Measurements from ENCODE around the gene FUT8.

DNA sequence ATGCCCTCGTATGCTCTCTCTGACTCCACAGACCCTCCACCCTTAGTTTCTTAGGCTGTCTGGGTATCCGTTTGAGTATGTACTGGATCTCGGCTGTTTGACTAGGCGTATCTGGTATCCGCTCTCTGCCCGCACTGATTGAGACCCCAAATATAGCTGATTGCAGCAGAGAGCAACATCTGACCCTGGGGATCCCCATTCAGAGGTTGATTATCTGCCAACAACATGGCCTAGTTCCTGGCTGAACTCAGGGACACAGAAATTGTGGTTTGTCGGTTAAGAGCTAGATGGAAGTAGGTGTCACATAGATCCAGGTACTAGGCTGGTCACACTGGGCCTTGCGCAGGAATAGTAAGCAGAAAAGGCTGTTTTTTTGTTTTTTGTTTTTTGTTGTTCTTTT lies 359.9 kb downstream of the FUT8 start:
- TF ChIP-seq NRF1 (IDR thresholded peaks at IDR 0.05; ENCODE audit: low read depth, low read length) (no peak), TAF1 (IDR thresholded peaks at IDR 0.05; ENCODE audit: borderline replicate concordance, low read depth, low read length) (no peak), YY1 (IDR thresholded peaks at IDR 0.05; ENCODE audit: low read depth) (no peak), CHD2 (IDR thresholded peaks at IDR 0.05; ENCODE audit: low read length, partially characterized antibody) (no peak), POLR2AphosphoS5 (IDR thresholded peaks at IDR 0.05; ENCODE audit: low read depth, low read length) (no peak), MXI1 (IDR thresholded peaks at IDR 0.05; ENCODE audit: low read depth, low read length) (no peak)
- TF ChIP-seq, protein P1, sequence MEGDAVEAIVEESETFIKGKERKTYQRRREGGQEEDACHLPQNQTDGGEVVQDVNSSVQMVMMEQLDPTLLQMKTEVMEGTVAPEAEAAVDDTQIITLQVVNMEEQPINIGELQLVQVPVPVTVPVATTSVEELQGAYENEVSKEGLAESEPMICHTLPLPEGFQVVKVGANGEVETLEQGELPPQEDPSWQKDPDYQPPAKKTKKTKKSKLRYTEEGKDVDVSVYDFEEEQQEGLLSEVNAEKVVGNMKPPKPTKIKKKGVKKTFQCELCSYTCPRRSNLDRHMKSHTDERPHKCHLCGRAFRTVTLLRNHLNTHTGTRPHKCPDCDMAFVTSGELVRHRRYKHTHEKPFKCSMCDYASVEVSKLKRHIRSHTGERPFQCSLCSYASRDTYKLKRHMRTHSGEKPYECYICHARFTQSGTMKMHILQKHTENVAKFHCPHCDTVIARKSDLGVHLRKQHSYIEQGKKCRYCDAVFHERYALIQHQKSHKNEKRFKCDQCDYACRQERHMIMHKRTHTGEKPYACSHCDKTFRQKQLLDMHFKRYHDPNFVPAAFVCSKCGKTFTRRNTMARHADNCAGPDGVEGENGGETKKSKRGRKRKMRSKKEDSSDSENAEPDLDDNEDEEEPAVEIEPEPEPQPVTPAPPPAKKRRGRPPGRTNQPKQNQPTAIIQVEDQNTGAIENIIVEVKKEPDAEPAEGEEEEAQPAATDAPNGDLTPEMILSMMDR (IDR thresholded peaks at IDR 0.05), result no peak
- TF ChIP-seq, protein P2, sequence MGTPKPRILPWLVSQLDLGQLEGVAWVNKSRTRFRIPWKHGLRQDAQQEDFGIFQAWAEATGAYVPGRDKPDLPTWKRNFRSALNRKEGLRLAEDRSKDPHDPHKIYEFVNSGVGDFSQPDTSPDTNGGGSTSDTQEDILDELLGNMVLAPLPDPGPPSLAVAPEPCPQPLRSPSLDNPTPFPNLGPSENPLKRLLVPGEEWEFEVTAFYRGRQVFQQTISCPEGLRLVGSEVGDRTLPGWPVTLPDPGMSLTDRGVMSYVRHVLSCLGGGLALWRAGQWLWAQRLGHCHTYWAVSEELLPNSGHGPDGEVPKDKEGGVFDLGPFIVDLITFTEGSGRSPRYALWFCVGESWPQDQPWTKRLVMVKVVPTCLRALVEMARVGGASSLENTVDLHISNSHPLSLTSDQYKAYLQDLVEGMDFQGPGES (IDR thresholded peaks at IDR 0.05; ENCODE audit: low read depth, low read length), result no peak
